ENCODE results near the gene GARRE1. TPM values are rescaled to one million over a fixed set of nuclear protein-coding genes. Genes with fewer than 3 reads are reported as not detected.

Gene GARRE1
- polyA plus RNA-seq, 3 donors, result 1.1 to 6.2 (median 2.1) TPM

DNA sequence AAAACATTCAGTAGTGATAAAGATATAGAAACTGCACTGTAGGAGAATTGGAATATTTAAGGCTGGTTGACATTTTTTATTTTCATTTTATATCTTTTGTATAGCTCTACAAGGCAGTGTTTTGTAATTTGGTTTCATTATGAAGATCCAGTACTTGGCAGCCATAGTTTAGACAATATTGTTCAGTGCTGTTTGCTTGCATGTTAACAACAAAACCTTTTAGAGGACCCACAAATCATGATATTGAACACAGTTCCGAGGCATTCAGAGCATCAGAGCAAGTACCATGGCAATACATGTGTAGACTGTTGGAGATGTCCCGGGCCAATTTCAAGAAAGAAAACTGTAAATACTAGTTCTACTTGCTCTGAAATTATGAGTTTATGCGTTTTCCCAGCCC is 25.6 kb upstream of the GARRE1 start:
- Histone ChIP-seq H3K4me2 (replicated peaks; ENCODE audit: extremely low read depth, low read length, poor library complexity, severe bottlenecking) (no peak overlapping the region), H3K4me1 (ENCODE audit: control insufficient read depth in 1 of 2, insufficient read depth in 2 of 2, low read length in 2 of 2) (no peaks in the 10 kb centered on the region), H3K9ac (ENCODE audit: insufficient read depth, low read length, poor library complexity, severe bottlenecking) (no peak overlapping the region), H2AFZ (ENCODE audit: insufficient read depth, low read depth, low read length, poor library complexity, severe bottlenecking) (no peak overlapping the region), H3K36me3 (replicated peaks in 1 of 2; ENCODE audit: control insufficient read depth in 1 of 2, insufficient read depth in 2 of 2, low read length in 2 of 2) (peaks cover 56 to 75% of the 10 kb centered on the region in 2 donors), H4K20me1 (ENCODE audit: insufficient read depth, low read length) (peaks cover 36% of the 10 kb centered on the region), H3K9me3 (replicated peaks in 1 of 2; ENCODE audit: control insufficient read depth in 1 of 2, insufficient read depth in 1 of 2, low read length in 2 of 2) (no peaks in the 10 kb centered on the region), H3K27ac (ENCODE audit: low read depth in 1 of 2, low read length in 2 of 2) (no peak overlapping the region), H3K79me2 (ENCODE audit: insufficient read depth, low read length) (no peaks in the 10 kb centered on the region), H3K27me3 (ENCODE audit: control insufficient read depth in 2 of 2, insufficient read depth in 2 of 2, low read length in 2 of 2) (no peaks in the 10 kb centered on the region), H3K4me3 (replicated peaks in 1 of 3; ENCODE audit: low read depth in 2 of 3, low read length in 3 of 3) (no peak overlapping the region)
- intact Hi-C loops (cut with micrococcal nuclease), result no loop called here
- H3K4me3 Mint-ChIP-seq, result no peak overlapping the region
- WGBS (ENCODE audit: insufficient coverage), result 100% methylated on average over 2 of the region's 3 CpGs
- DNase-seq, result no peak
- peak overlapping the region in 1 of 7 donors; percentile 11 for H3K27ac Mint-ChIP-seq
- H3K27me3 Mint-ChIP-seq (ENCODE audit: low read depth in 3 of 3), result no peaks in the 10 kb centered on the region
- TF ChIP-seq, protein P1, sequence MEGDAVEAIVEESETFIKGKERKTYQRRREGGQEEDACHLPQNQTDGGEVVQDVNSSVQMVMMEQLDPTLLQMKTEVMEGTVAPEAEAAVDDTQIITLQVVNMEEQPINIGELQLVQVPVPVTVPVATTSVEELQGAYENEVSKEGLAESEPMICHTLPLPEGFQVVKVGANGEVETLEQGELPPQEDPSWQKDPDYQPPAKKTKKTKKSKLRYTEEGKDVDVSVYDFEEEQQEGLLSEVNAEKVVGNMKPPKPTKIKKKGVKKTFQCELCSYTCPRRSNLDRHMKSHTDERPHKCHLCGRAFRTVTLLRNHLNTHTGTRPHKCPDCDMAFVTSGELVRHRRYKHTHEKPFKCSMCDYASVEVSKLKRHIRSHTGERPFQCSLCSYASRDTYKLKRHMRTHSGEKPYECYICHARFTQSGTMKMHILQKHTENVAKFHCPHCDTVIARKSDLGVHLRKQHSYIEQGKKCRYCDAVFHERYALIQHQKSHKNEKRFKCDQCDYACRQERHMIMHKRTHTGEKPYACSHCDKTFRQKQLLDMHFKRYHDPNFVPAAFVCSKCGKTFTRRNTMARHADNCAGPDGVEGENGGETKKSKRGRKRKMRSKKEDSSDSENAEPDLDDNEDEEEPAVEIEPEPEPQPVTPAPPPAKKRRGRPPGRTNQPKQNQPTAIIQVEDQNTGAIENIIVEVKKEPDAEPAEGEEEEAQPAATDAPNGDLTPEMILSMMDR (IDR thresholded peaks at IDR 0.05), result no peak
- peaks cover 10% of the 10 kb centered on the region for H3K4me1 Mint-ChIP-seq
- H3K9me3 Mint-ChIP-seq, result no peaks in the 10 kb centered on the region
- peaks cover 59 to 75% of the 10 kb centered on the region in 2 donors for H3K36me3 Mint-ChIP-seq

DNA sequence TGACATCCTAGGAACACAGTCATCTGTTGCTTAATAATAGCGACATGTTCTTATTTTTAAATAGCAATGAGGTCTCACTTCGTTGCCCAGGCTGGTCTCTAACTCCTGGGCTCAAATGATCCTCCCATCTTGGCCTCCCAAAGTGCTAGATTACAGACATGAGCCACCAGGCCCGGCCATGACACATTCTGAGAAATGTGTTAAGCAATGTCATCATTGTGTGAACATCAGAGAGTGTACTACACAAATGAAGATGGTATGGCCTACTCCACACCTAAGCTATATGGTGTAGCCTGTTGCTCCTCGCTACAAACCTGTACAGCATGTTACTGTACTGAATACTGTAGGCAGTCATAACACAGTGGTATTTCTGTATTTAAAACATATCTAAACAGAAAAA is 24.6 kb upstream of the GARRE1 start:
- H3K27me3 ChIP-seq (ENCODE audit: control insufficient read depth in 2 of 2, insufficient read depth in 2 of 2, low read length in 2 of 2), result no peaks in the 10 kb centered on the region
- Mint-ChIP-seq H3K9me3 (no peaks in the 10 kb centered on the region), H3K27me3 (ENCODE audit: low read depth in 3 of 3) (no peaks in the 10 kb centered on the region), H3K36me3 (peaks cover 52 to 69% of the 10 kb centered on the region in 2 donors), H3K4me1 (peaks cover 8% of the 10 kb centered on the region), H3K4me3 (no peak overlapping the region), H3K27ac (peak overlapping the region in 1 of 7 donors; percentile 47)
- H4K20me1 ChIP-seq (ENCODE audit: insufficient read depth, low read length), result peaks cover 26% of the 10 kb centered on the region
- no peak overlapping the region for H3K27ac ChIP-seq (ENCODE audit: low read depth in 1 of 2, low read length in 2 of 2)
- H3K4me3 ChIP-seq (replicated peaks in 1 of 3; ENCODE audit: low read depth in 2 of 3, low read length in 3 of 3), result no peak overlapping the region
- 97% methylated on average over 3 of the region's 4 CpGs for WGBS (ENCODE audit: insufficient coverage)
- H3K9me3 ChIP-seq (replicated peaks in 1 of 2; ENCODE audit: control insufficient read depth in 1 of 2, insufficient read depth in 1 of 2, low read length in 2 of 2), result no peaks in the 10 kb centered on the region
- intact Hi-C loops (cut with micrococcal nuclease), result no loop called here
- no peak overlapping the region for H2AFZ ChIP-seq (ENCODE audit: insufficient read depth, low read depth, low read length, poor library complexity, severe bottlenecking)
- peaks cover 49 to 65% of the 10 kb centered on the region in 2 donors for H3K36me3 ChIP-seq (replicated peaks in 1 of 2; ENCODE audit: control insufficient read depth in 1 of 2, insufficient read depth in 2 of 2, low read length in 2 of 2)
- no peaks in the 10 kb centered on the region for H3K4me1 ChIP-seq (ENCODE audit: control insufficient read depth in 1 of 2, insufficient read depth in 2 of 2, low read length in 2 of 2)
- no peak for DNase-seq
- no peak overlapping the region for H3K4me2 ChIP-seq (replicated peaks; ENCODE audit: extremely low read depth, low read length, poor library complexity, severe bottlenecking)
- TF ChIP-seq, protein P1 (IDR thresholded peaks at IDR 0.05), result no peak
- no peak overlapping the region for H3K9ac ChIP-seq (ENCODE audit: insufficient read depth, low read length, poor library complexity, severe bottlenecking)
- no peaks in the 10 kb centered on the region for H3K79me2 ChIP-seq (ENCODE audit: insufficient read depth, low read length)
